Activated CD8-positive, alpha-beta memory T cell treated with anti-CD3 and anti-CD28 coated beads, Interleukin-2, amount 50 U/mL, for 48 hours (primary cell): ENCODE data around the gene PTPRE.

Source experiments
- DNase-seq: peaks from one replicate; pipeline ENCODE4 v3.0.0-alpha.2; 2020

The PTPRE gene

DNA sequence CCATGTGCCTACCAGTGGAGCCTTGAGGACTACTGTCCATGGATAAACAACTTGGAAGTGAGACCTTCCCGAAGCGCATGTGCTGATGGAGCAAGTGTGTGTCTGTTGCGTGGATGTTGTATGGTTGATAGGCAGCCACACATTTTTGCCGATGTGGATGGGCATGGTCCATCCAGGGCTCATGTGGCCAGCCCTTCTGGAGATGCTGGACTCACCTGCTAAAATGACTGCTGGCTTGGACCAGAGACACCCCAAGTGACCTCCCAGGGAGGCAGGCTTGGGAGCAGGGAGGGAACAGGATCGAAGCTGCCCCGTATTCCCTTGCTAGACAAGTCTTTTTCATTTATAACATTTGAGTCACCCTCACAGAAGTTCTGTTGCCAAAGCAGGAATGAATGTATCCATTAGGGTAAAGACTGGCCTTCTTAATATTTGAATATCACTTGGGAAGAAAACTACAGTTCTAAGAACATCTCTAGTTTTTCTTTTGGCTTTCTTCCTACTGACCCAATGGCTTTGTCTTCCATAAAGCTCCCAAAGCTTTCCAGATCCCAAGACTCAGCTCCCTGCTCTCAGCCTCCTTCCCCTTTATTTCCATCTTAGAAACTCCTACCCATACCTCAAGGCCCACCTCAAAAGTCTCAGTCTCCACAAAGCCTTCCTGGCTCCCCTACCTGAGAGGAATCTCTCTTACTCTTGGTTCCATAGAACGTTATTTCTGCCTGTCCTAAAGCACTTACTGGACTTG lies 3.0 kb downstream of the PTPRE start:
- DNase-seq: no peak

DNA sequence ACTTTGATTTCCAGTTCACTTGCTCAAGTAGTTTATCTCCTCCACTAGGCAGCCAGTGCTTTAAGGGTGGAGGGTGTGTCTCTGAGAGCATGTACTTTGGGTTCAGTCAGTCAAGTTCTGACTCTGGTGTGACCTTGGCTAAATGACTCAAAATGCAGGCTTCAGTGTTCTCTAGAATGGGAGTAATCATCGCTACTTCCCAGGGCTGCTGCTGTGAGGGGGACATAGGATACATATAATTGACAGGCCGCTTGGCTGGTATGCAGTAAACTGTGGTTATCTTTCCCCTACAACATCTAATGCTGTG lies 3.5 kb downstream of the PTPRE start:
- DNase-seq: no peak

DNA sequence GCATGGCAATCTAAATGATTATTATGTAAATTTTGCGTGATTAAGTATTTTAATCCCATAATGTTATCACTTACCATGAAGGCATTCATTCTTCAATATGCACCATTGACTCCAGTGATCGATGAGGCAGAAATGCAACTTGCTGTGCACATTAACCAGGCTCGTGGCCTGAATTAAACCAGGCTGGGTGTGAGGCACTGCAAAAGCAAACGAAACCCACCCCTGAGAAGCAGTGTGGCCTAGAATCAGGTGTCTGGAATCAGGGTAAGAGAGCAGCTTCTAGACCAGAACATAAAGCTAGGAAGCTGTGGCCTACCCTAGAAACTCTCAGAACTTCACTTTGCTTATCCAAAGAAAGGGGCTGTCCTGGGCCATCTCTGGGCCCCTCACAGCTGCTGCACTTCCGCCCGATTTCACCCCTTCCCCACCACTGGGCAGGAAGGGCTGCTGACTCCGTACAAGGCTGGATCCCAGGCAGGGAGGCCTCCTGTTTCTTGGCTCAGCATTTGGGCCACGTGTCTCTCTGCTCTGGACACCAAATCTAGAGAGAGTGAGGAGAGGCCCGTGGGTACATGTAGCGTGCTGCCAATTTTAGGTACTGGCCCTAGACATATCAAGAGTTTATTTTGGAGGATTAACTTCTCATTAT lies 4.4 kb downstream of the PTPRE start:
- no peak for DNase-seq

DNA sequence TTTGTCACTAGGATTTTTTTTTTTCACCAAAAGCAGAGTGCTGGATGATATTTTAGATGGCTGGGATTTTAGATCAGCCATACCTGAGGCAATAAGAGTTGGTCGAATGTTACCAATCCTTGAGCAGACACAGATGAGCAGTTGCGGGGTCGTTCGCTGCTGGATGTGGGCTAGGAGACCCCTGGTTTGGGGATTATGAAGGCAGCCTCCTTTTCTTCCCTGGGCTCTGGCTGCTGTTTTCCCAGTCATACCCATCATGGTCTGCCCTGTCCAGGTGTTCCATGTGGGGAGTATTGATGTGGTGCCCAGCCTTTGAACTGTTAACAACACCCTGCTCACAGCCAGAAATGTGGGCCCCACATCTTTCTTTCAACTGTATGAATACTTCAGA lies 5.0 kb downstream of the PTPRE start:
- DNase-seq: no peak

DNA sequence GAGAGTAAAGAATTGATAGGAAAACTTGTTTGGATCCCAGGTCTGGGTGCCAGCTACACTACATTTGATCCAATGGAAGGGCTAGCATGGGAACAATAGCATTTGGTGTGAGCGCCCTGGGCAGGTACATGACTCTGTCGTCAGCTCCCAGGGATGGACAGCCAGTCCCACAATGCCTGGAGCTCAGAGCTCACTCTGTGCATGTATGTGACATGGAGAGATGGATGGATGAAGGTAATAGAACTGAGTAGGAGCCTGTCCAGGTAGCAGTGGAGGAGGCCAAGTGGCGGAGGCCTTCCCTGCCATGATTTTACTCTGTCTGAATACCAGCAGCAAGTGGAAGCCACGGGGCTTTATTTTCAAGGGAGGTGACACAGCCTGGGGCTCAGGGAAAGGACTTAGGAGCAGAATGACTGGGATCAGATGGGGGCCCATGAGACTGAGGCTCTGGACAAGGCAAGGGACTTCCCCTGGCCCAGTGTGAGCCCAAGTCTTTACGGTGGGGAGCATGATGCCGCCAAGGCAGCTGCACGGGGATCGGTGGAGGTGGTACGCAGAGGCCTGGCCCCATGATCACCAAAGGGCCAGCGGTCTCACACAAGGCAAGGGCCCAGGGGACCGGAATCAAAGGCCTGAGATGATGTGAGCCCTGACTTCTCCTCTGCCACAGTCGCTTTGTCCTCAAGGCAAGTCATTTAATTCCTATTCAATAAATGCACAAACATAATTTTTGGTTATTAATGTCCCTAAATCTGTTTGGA lies 5.9 kb downstream of the PTPRE start:
- DNase-seq: no peak

DNA sequence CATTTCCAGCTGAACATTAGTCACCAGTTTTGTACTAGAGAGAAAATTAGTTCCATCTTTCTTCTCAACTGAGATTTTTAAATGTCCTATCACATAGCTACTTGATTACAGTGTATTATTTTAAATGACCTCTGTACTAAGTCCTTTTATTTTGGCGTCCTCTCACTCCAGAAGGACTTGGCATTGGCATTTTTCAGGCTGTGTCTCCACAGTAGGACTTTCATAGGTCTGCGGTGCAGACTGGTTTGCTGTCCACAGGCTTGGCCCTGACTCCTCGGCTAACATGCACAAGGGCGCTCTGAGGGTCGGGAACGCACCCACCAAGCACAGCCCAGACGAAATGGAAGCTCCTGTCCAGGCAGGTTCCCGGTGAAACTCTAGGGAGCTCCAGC lies 6.5 kb downstream of the PTPRE start:
- DNase-seq: no peak

DNA sequence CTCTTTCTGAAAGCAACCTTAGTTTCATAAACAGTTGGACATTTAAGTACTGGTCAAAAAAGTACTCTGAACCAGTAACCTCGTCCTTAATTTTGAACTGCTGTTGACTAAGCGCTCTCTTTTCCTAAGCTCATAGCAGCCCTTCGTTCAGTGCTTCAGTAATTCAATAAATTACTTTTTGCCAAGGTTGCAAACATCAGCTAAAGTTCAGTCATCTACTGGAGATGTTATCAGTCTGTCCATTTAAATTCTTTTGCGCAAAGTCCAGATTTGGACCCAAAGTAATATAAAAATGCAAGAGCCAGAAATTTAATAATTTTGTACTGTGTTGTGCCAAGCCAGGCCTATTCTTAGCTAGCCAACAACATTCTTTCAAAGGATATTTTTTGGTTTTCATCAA lies 8.4 kb downstream of the PTPRE start:
- no peak for DNase-seq

DNA sequence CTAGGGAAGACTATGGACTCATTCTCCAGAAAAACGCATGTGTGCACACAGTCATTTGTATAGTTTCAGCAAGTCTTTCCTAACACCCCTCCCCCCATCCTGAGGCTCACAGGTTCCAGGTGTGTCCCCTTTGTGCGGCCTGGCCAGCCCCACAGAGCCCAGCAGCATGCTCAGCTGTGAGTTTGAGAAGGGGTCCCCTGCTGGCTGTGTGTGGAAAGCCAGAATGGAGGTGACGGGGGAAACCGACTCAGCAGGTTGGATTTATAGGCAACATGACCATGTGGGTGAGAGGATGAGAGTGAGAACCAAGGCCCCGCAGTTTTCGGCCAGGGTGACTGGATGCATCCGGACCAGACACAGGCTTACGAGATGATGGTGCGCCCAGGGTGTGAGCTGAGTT lies 9.9 kb downstream of the PTPRE start:
- DNase-seq: no peak

DNA sequence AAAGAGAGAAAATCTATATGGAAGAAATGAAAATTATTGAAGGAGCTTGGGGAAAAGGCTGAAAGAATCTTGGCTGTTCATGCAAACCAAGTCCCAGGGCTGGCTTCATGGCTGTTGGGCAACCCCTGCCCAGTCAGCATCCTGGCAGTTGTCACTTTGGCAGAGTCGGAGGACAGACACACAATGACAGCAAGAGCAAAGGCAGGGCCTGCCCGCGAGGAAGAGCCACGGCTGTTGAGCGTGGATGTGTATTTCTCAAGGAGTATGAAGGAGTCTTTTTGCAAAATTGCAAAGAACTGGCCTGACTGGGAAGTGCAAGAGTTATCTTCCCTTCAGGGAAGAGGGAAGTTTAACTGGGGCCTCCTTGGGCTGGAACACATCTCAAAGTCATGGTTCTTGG lies 11.7 kb downstream of the PTPRE start:
- no peak for DNase-seq

DNA sequence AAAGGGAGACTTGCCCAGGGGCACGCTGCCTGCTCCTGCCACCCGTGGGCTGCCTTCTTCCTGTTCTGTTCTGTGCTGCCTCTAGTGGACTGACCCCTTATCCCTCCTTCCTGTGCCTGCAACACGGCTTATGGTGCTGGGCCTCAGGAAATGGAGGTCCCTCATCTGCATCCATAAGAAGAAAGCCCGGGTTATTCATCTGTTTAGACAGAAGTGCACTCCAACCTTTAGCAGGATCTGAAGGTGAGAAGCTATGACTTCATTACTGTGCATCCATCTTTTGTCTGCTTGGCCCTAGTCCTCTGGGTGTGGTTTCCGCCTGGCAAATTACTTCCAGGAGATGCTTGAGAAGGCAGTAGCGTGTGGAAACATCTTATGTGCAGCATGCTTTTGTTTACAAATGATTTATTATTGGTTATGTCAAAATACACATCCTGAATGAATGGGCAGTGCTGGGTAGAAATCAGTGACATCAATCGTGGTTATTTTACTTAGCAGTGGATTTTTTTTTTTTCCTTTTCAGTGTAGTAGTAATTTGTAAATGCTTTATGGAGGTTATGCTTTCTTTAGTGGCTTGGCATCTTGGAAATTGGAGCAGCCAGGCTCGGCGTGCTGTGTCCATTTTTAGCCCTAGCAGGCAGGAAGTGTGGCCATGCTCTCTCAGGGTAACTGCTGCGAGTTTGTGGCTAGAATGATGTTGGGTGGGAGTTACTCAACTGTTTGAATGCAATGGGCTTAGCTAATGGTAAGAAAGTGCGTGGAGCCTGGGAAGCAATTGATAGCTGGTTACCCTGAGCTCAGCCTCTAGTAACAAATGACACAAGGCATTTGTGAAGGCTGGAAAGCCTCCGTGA lies 12.7 kb downstream of the PTPRE start:
- no peak for DNase-seq

DNA sequence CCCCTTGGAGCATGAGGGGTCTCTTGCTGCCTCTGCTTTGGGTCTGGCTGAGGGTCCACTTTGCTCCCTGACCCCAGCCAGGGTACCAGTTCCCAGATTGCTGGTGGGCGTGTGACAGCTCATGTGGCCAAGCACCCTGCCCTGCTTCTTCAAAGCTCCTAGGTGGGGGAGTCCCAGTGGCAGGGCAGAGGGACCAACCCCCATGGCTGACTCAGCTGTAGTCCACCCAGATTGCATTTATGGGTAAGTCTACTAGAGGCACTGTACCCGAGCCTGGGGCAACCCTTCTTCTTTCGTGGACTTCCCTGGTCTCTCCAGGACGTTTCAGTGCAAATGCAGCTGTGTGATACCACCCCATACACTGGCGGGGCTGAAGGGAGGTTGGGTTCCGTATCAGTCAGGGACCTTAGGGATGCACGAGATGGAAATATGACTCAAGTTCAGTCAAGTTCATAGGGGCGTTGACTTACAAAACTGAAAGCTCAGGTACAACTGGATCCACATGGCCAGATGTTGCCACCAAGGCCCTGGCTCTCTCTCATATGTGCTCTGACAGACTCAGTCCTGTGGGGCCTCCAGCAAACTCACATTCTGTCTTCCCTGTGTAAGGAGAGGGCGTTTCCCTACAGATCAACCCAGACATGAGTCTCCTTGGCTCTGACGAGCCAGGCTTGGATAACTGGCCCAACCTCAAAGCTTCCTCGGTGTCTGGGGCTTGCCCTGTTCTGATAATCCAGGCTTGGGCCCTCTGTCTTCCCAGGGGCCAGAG lies 13.6 kb downstream of the PTPRE start:
- no peak for DNase-seq

DNA sequence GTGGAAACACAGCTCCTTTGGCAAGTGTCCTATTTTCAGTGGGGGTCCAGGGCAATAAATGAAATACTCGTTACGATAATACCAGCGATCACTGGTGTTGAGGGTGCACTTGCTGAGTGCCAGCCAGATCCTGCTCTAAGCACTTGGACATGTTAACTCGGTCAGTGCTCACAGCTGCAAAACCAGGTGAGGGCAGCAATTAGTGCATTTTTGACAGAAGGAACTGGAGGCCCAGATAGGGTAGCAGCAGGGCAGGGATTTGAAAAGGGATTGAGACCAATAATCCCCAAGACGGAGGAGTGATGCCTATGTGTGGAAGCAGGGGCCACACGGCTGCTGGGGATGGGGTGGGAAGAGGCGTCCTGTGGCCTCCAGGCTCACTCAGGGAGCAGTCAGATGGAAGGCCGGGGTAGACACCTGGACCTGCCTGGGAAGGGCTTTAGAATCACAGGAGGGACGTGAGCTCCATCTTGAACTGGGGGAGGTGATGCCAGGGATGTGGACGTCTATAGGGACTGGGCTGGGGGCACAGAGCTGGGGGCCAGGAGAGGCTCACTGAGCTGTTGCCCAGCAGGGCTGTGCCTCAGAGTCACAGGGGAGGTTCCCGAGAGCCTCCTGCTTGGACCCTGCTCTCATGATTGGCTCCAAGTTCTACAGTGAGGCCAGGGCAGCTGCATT lies 14.3 kb downstream of the PTPRE start:
- DNase-seq: no peak

DNA sequence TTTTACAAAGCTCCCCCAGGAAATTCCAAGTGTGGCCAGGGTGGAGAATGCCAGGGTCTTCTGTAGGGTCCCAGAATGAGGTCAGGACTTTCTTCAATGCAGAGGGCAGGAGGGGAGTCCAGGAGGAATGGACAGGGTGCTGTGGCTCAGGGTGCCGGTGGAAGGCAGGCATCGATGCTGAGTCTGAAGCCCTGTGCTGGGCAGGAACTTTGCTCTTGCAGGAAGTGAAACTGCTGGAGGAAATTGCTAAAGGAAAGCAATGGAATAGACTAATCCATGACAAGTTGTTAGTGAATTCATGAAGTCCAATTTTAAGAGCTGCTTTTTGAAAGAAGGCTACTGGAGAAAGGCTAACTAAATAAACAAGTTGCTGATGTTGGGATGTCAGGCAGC lies 14.8 kb downstream of the PTPRE start:
- DNase-seq: no peak

DNA sequence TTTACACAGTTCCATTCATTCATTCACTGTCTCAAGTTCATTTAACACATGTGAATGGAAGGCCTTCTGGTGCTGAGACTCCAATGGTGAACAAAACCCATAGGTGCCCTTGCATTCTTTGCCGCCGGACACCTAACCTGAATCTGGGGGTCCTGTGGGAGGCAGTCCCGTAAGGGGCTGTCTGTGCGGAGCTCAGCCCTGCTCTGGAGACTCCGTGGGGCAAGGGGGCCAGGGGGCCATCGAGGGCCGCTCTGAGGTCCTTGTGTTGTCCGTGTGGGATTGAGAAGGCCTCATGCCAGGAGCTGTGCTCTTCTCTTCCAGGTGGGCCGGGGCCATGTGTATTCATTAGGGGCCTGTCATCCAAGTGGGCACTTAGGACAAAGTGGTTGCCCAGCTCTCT lies 15.3 kb downstream of the PTPRE start:
- no peak for DNase-seq

DNA sequence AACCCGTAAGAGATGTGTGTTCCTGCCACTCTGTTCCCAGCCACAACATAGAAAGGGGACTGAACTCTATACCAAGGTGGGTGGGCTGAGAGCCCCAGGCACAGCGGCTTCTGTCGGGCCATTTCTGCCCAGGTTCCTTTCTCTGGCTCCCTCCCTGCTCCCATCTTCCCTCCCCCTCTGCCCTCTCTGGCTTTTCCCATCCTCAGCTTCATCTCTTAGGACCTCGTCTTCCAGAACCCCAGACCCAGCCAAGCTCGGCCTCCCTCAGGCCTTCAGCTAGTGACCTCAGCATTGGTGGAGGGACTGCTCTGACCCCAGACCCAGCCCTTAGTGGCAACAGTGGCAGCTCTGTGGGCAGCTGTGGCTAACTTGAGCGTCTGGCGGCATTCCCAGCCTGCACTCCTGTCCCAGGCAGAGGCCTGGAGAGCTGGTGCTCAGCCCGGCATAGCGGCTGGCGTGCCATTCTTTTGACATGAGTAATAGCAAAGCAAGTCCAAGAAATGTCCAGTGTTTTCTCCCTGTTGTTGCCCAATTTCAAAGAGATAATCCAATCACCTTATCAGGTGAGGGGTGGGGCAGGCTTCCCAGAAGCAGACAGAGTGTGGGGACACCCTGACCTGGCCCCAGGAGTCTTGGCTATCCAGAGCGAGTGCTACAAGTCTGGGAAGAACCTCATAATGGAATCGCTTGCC lies 15.9 kb downstream of the PTPRE start:
- no peak for DNase-seq

DNA sequence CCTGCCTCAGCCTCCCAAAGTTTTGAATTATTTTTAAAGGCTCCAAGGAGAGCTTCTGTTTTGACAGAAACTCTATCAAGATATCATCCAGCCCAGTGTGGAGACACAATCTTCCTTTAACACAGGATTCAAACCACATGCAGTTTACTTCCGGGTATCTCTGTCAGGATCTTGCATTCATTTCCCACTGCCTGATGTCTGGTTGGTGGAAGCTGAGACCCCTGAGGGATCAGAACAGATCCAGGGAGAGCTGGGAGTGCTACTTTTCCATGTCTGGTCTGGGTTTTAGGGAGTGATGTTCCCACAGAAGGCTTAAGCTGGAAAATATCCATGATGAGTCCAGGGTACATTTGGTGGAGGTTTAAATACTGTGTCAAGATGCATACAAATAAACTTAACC lies 16.7 kb downstream of the PTPRE start:
- DNase-seq: no peak

DNA sequence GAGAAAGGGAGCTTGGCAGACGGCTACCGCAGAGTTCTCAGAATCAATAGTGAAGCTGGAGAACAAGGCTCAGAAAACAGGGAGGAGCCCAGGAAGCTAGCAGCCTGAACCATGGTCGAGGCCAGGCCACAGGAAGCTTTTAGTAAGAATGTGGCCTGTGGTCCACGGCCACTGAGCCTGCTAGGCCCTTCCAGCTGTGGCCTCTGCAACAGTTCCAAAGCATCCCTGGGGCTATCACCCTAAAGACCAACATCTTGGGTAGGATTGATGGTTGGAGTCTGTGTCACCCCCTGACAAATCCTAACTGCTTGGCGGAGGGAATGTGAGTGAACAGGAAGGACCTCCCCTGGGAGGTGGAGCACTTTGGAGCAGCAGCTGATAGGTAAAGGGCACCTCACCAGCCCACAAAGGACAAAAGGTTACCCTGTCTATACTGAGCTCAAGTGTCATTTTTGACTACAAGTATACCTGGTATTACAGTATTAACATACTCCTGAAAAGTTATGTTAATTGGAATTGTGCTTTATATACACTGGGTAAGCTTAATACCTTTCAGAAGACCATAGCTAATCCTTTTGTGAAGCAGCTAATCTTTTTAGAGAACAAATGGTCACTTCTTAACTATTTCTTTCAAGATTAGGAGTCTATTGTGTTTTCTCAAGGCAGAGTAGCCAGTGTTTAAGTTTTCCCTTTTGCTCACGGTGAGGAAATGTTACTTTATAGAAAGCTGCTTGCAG lies 18.7 kb downstream of the PTPRE start:
- DNase-seq: peak; percentile 15

DNA sequence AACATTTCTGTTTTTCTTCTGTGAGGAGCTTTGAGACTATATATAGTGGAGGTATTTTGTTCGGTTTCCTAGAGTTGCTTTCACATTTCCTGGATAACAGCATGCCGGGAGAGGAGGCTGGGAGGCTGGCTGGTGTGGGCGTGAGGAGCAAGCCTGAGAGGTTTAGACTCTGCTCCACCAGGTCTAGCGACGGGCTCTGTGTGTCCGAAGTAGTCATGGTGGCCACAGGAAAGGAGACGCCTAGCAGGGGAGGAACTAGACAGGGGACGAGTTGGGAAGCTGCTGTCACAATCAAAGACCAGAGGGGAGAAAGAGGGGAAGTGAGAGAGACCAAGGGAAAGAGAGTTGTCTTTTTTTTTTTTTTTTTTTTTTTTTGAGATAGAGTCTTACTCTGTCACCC lies 19.6 kb downstream of the PTPRE start:
- no peak for DNase-seq

DNA sequence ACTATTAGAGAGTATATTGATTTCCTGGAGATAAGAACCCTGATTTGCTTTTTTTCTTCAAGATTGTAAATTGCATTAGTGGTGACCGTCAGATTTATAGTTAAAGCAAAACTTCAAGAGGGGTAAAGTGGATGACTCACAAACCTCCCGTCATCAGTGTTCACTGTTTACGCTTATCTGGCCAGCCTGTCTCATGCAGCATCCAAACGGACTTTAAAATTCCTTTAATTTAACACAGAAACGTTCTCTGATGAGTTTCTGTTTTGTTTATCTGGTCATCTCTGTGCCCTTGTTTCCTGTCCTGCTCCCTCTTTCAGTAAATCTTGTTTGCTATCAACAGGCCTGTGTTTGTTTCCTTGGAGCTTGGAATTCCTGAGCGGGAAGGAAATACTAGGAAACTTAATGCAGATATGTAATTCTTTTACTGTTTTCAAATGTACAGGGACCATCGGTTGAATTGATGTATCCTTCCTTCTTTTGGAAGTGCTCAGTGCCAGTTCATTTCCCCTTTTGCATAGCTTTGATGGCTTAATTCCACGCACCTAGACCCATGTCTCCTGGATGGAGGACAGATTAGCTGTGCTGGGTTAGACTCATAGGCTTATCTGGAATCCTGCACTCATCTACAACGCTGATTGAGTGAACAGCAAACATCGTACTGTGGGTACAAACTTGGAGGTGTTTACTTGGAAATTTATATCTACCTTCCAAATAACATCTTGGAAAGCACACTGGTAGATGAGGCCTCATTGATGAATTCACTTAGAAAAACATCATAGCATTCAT lies 21.3 kb downstream of the PTPRE start:
- no peak for DNase-seq
